SKM-1 treated with dmso at 0.1 percent for 144 hours (cell line): Measurements from ENCODE around the gene SLC4A7.
A peak's percentile ranks its signal among the peaks of the same experiment; 100 is the strongest.
"Not testable (repeated sequence)": the region's sequence is repeated elsewhere in the genome, so short reads cannot be mapped to it uniquely, and the experiment has no call there.

Source experiments
- DNase-seq: peaks from one replicate; lab custom pipeline; 2025; ENCODE audit not compliant: unreplicated experiment; lab: John Stamatoyannopoulos, UW

SLC4A7 gene

DNA sequence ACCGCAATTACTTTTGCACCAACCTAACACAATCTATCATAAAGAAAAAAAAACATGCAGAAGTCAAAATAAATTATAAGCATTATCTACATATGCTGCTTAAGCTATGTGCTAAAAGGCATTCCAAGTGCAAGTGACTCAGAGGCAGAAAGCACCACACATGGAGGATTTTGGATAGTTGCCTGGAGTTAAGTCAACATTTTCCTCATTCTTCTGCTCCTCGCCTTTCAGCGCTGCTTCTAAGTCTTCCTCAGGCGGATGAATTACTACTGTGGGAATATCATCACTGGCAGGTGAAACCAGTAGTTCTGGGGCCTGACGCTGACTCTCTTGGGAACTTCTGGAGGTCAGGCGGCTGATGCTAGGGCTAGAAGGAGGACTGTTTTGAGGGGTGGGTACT lies 53.1 kb downstream of the SLC4A7 start:
- no peak for DNase-seq

DNA sequence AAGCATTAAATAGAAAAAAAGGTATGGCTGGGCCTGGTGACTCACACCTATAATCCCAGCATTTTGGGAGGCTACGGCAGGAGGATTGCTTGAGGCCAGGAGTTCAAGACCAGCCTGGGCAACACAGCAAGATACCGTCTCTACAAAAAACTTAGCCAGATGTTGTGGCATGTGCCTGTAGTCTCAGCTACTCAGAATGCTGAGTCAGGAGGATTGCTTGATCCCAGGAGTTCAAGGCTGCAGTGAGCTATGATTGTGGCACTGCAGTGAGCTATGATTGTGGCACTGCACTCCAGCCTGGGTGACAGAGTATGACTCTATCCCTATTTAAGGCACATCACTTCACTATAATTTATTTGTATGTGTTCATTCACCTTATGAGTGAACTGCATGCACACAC lies 54.3 kb downstream of the SLC4A7 start:
- no peak for DNase-seq

DNA sequence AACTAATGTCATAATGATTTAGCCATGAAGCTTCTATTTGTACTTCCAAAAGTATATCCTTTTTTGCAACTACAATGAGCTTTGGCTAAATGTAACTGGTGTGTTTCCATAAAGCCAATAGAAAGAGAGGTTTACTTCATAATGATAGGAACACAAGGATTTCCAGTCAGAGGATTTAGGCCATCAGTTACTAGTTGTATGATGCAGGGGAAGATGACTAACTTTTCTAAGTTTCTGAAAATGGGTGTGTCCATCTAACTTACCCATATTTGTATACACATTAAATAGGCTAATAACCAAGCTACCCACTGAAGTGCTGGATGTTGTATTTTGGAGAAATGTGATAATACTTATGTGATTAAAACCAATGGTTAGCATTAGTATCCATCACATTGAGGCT lies 55.7 kb downstream of the SLC4A7 start:
- no peak for DNase-seq

DNA sequence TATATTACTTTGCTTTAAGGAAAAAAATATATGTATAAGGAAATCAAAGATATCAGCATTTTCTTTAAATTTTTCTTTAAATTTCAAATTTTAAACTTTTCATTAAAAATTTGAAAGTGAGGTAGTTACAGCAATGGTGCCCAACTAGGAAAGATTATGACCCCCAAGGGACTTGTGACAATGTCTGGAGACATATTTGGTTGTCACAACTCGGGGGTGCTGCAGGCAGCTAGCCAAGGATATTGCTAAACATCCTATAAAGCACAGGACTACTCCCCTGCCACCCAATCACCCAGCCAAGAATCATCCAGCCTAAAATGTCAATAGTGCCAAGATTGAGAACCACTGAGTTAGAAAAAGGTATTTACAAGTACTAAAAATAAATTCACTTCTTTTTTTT lies 57.3 kb downstream of the SLC4A7 start:
- no peak for DNase-seq

DNA sequence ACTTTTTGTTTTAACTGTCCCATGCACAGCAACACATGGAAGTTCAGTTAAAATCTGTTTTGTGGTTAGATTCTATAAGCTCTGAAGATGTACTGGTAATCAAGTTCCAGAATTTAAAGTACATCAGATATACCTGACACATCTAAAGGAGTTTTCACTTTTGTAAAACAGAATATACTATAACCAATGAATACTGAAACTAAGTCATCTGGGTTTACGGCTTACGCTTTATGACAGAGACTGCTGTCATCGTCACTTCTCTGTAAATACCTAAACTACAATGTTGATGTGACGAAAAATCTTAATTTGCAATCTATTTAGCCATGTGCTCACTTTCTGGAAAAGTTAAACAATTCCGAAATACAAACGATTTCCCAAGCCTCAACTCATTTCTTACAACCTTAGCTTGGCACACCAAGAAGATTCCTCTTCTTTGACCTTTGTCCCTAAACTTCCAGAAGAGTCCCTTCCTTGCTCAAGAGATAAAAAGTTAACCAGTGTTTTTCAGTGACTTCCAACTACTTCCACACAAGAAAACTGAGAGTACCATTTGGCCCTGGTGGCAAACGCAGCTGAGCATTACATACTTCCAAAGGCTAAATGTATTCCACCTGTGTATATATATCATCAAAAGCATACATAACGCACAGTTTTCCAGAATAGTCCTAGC lies 58.2 kb downstream of the SLC4A7 start:
- no peak for DNase-seq

DNA sequence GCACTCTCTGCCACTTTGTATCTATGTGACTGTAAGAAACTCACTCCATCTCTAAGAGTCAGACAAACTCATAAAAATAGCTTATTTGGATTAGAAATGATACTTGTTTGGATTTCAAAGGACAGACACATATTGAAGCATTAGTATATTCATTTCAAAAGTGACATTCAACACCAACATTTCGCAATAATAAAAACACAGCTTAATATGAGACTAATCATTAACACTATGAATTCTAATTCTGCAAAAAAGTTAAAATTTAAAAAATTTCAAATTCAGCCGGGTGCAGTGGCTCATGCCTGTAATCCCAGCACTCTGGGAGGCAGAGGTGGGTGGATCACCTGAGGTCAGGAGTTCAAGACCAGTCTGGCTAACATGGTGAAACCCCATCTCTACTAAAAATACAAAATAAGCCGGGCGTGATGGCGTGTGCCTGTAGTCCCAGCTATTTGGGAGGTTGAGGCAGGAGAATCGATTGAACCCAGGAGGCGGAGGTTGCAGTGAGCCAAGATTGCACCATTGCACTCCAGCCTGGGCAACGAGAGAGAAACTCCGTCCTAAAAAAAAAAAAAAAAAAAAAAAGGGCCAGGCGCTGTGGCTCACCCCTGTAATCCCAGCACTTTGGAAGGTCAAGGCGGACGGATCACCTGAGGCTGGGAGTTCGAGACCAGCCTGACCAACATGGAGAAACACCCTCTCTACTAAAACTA lies 59.2 kb downstream of the SLC4A7 start:
- DNase-seq = not testable (repeated sequence)

DNA sequence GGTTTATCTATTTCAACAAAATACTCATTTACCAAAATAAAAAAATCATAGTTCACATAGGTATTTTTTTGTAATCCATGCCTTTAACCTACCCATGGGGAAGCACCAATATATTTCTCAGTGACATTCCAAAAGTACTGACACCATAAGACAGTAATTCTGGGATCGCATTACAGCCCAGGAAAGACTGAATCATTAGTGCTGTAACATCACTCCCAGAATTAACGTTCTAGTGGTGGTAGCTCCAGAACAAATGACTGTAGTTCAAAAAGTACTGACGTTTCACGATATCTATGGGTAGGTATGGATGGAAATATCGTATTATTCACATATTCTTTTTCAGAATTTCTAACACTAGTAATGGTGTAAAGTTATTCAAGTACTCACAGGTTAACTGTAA lies 60.7 kb downstream of the SLC4A7 start:
- no peak for DNase-seq

DNA sequence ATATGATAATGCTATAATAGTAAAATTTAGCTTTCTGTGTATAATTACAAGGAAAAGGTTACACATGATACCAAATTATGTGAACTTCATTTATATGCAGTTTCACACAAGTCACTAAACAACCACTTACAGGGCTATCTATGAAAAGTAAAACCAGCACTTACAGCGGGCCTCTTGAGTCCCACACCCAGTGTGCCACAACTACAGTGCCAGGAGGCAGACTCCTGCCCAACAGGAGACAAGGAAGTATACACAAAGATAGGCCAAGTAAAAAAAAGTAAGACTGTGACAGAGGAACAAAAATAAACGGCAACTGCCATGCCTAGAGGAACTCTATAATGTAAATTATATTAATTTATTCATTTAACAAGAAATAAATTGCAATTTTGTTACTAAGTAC lies 61.6 kb downstream of the SLC4A7 start:
- no peak for DNase-seq

DNA sequence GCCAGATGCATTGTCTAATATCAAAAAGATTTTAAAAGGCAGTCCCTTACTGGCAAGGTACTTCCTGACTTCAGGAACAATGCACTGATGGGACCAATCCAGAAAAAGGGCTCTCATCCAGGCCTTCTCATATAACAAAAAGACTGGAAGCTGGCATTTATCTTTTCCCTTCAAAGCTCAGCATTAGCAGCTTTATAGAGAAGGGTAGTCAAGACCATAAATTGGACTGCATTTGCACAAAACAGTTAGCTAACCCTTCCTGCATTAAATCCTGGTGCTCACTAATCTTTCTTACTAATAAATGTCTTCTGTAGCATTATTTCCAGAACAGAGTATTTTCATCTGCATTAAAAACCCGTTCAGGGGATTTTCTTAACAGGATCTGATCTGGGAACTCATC lies 69.0 kb downstream of the SLC4A7 start:
- DNase-seq = no peak

DNA sequence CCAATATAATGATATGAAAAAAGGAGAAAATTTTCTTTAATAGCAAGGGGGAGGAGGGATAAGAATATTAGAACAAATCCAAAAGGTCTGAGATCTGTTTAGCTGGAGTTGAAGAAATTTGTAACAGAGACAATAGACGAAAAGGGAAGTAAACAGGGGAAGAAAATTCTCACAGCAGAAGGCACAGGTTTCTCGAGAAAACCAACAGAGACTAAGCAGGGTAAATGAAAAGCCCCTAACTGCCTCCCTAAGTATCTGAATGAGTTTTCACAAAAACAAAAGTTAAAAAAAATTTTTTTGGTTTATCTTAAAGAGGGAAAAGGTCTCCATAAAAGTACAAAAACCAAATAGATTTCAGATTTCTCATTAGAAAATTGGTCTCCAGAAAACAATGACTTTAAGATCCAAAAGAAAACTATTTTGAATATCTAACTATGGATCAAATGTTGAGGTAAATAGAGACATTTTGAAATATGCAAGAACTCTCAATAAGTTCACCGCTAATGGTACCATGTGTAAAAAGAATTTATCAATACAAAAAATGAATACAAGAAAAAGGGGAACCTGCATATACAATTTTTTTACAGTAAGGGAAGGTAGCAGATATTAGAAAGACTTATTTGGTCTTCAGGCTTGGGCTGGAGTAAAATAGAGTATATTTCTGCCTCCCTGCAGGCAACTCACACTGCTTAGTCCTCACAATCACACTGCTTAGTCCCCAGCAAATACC lies 91.1 kb downstream of the SLC4A7 start:
- no peak for DNase-seq

DNA sequence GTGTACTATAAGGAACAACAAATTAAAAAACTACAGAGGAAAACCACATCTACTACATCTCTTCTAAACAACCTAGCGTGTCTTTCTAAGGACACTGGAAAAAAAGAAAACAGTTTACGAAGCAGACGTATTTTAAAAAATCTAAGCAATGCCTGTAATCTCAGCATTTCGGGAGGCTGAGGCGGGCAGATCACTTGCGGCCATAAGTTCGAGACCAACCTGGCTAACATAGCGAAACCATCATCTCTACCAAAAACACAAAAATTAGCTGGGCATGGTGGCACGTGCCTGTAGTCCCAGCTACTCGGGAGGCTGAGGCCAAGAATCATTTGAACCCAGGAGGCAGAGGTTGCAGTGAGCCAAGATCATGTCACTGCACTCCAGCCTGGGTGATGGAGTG lies 91.8 kb downstream of the SLC4A7 start:
- DNase-seq = not testable (repeated sequence)

DNA sequence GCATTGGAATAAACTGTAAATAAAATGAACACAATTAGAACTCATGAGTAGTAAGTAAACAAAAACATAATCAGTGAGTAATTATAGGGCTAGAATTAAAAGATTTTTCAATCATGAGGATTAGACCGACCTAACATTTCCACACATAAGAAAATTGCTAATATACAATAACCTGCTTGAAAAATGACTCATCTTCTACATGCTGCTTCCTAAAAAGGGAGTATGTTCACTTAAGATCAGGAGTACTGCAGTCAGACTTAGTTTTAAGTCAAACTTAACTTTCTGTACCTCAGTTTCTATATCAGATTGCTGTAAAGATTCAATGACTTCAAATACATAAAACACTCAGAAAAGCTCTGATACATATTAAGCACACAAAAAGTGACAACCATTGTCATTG lies 92.4 kb downstream of the SLC4A7 start:
- DNase-seq = no peak

DNA sequence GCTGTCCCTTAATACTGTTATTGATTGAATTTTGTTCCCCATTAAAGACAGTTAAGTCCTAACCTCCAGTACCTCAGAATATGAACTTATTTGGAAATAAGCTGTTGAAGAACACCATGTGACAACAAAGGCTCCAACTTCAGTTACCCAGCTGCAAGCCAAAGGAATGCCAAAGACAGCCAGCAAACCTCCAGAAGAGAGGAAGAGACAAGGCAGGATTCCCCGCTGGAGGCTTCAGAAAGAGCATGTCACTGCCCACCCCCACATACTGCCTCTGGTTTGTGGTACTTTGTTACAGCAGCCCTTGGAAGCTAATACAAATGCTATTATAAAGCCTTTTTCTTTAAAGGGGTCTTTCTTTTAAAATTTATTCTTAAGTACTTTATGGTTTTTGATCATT lies 96.6 kb downstream of the SLC4A7 start:
- no peak for DNase-seq

DNA sequence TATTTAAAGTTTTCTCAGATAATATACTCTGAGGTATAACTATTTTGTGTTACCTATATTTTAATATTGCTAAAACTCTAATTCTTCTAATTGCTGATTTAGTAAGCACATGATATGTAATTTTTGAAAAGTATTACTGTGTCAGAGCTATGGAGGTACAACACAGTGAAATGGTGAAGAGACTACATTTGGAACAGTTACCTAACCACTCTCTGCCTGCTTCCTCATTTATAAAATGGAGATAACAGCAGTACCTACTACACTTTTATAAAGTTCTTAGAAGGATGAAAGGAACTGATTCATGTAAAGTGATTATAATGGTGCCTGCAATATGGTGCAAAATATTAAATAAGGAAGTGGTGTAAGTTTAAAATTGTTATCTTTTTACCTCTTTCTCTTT lies 98.7 kb downstream of the SLC4A7 start:
- DNase-seq = peak; percentile 15

DNA sequence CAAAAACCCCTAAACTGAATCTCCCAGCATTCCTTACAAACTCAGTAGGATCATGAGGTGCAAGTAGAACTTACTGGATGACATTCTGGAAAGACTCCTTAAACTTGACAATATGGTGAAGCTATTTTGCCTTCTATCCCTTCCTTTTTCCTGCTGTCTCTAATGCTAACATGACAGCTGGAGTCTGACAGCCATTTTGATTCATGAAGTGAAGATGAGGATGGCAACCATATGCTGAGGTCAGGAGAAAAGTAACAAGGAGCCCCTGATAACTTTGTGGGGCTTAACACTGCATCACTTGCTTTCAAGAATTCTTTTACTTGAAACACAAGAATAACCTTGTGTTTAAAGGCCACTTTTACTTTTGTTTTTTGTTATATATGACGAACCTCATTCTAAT lies 100.0 kb downstream of the SLC4A7 start:
- DNase-seq = no peak

DNA sequence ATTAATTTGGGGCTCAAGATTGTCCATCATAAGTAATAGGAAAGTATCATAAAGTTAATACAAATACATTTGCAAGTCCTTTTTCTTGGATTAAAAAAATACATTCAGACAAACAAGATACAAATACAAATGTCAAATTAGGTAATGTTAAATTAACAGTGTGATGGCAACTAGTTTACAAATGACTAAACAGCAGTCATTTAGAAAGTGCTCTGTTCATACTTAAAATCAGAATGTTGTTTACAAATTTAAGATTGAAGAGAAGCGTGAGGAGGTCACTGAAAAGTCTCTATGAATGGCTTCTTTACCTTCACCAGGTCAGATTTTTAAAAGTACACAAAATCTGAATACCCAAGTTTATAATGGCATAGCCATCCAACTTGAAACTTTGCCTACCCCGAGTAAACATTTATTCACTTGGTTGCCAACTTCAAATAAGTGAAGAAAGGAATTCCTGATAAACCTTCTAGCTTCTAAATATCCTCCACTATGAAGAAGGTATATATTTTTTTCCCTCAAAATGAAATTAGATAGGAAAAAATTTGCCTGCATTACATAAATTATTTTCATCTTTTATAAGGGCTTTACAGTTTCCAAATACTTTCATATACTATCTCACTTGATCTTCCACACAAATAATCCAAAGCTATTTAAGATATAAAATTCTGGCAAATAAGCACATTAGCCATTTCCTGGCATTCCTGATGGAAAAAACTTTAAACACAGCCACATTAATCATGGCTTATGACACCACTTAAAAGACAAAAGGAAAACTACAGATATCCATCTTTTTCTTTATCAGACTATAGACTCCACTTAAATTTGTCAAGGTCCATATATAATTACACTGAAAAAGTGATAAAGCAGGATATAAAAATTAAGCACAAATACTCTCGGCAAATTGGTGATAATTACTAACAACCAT lies 103.5 kb downstream of the SLC4A7 start:
- DNase-seq = no peak

DNA sequence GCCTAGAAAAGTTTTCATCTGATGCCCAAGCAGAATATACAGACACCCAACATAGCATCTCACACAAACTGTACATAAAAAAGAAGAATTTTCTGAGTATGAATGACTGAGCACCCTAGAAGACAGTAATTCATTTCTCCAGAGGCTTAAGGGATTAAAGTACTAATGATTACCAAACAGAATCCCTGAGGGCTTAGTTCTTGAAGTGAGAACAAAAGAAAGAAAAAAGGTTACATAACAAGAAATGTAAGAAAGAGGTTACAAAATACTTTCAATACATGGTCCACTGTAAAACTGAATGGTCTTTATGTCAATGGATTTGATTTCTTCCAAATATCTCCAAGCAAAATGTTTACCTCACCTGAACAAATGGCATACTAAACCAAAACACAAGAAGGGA lies 105.9 kb downstream of the SLC4A7 start:
- DNase-seq = no peak

DNA sequence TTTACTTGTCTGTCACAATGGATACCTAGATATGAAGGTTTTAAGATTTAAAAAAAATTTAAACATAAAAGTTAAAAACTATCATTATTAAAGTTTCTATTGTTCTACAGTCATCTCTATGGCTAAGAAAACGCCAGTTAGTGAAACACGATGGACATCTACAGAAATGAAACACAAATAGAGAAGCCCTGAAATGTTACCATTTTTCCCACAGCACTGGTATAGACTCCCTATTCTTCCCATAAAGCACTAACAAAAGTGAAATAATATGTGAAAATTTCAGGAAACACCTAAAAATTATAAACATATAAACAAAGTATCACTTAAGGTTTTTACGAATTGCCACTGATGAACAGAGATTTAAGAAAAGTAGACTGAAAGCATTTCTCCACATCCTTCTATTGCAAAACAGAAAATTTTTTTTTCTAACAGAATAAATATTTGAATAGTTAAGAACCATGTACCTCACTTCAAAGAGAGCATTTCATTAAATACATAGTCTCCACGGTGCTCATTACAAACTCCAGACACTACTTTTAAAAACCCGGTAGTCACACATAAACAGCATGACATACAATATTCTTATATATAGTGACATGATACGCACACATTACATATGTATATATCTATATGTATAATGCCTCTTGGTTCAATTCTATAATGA lies 107.9 kb downstream of the SLC4A7 start:
- DNase-seq = no peak

DNA sequence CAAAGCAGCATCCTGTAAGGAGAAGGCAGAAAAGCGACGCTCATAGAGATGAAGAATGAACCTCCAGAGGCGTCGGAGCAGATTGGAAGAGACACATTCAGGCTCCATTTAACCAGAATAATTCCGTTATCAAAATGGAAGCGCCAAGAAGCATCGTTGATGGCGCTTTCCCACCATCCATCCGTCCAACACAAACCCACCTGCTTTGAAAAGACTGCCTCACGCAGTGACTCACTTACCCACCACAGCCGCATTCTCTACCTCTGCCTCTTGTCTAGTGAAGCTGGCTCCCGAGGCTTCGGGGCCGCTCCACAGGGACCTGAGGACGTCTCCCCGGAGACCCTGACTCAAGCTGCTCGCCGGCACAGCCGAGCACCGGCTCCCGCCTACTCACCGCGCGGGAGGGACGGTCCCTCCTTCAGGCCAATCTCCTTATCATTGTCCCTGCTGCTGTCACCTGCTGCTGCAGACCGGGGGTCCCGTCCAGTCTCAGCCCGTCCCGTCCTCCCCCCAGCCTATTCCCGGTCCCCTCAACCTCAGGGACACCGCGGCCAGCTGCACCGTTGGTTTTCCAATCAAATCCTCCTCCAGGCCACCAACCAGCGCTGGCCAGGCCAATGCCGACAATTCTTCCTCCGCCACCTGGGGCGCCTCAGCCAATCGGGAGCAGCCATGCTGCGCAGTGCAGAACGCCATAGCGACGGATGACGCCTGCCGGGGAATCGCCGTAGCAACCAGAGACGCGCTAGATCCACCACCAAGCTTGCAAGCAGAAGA lies 115.2 kb downstream of the SLC4A7 start, which contains the start of gene NEK10:
NEK10 (minus strand) TSS at position 553 of the 777 bp plus-strand sequence. CDS start 16,501 bp downstream, outside the sequence.
- peak; percentile 75 for DNase-seq
